H1 (cell line): ENCODE data around the gene TMEM72. TPM values are rescaled to one million over a fixed set of nuclear protein-coding genes. Genes with fewer than 3 reads are reported as not detected.

Experiments
- CTCF ChIA-PET: fragments of 300-600 bp; sonication (Branson Sonifier 250); formaldehyde crosslinking; loops from one replicate; lab custom pipeline; 2021; ENCODE audit not compliant: partially characterized antibody; lab: Charles Lee
- POLR2A ChIA-PET: fragments of 300-600 bp; sonication (Branson Sonifier 250); formaldehyde crosslinking; loops from one replicate; lab custom pipeline; 2021; ENCODE audit warnings: inconsistent platforms; ENCODE audit not compliant: partially characterized antibody; lab: Charles Lee
- DNase-seq, 2 experiments: peaks; one replicate each; pipeline versions ENCODE4 v3.0.0 to v3.0.0-alpha.2; 2010 to 2022; ENCODE audit warnings: low spot score in 2 of 2, low read depth in 1 of 2, mixed read lengths in 1 of 2
- FAIRE-seq: peaks from 2 replicates; lab custom pipeline; 2011; peaks lifted over from hg19 to GRCh38; lab: Jason Lieb, UNC
- H2AFZ ChIP-seq: 2 replicates; pipeline ENCODE4 v1.8.1; 2012; ENCODE audit warnings: low read length, inconsistent platforms
- H2AK5ac ChIP-seq: 2 replicates; pipeline ENCODE4 v1.6.1; 2013; ENCODE audit warnings: low read depth, low read length
- H2BK120ac ChIP-seq: replicated peaks from 2 replicates; pipeline ENCODE3; 2013; ENCODE audit warnings: low read depth, low read length, inconsistent platforms
- H2BK12ac ChIP-seq: 2 replicates; pipeline ENCODE4 v1.6.1; 2013; ENCODE audit warnings: low read depth, low read length
- H2BK15ac ChIP-seq: 2 replicates; pipeline ENCODE4 v1.6.1; 2013; ENCODE audit warnings: low read length
- H2BK20ac ChIP-seq: 2 replicates; pipeline ENCODE4 v1.6.1; 2013; ENCODE audit warnings: low read length
- H2BK5ac ChIP-seq: 2 replicates; pipeline ENCODE4 v1.6.1; 2013; ENCODE audit warnings: low read depth, low read length
- H3K14ac ChIP-seq: 2 replicates; pipeline ENCODE4 v1.6.1; 2013; ENCODE audit warnings: inconsistent platforms; ENCODE audit not compliant: insufficient read length
- H3K18ac ChIP-seq: 2 replicates; pipeline ENCODE4 v1.6.1; 2013; ENCODE audit warnings: low read length; ENCODE audit errors: extremely low read depth
- H3K23ac ChIP-seq: 2 replicates; pipeline ENCODE4 v1.6.1; 2013; ENCODE audit warnings: inconsistent platforms; ENCODE audit not compliant: insufficient read length
- H3K23me2 ChIP-seq: 2 replicates; pipeline ENCODE4 v1.6.1; 2013; ENCODE audit warnings: low read depth, low read length
- H3K27ac ChIP-seq: 2 replicates; pipeline ENCODE4 v1.6.1; 2011; ENCODE audit warnings: low read depth, low read length, inconsistent platforms
- H3K27me3 ChIP-seq, 4 experiments: replicated peaks in 1 of 4; 1 replicate in 1 of 4; 2 replicates in 3 of 4; pipeline versions ENCODE4 v1.6.1 to v1.8.1; 2011 to 2013; ENCODE audit warnings: low read length in 3 of 4, mild to moderate bottlenecking in 3 of 4, inconsistent platforms in 2 of 4, mixed read lengths in 2 of 4, moderate library complexity in 1 of 4; ENCODE audit not compliant: control insufficient read depth in 3 of 4, insufficient read depth in 3 of 4; ENCODE audit errors: extremely low read depth in 1 of 4
- H3K36me3 ChIP-seq, 4 experiments: 2 replicates each; pipeline versions ENCODE4 v1.6.1 to v1.8.1; 2011 to 2013; ENCODE audit warnings: mild to moderate bottlenecking in 4 of 4, low read length in 3 of 4, moderate library complexity in 2 of 4, control low read depth in 1 of 4, inconsistent platforms in 1 of 4; ENCODE audit not compliant: insufficient read depth in 4 of 4, control insufficient read depth in 2 of 4
- H3K4ac ChIP-seq: replicated peaks from 2 replicates; pipeline ENCODE3; 2013; ENCODE audit warnings: low read length, low read depth, mixed read lengths, inconsistent platforms; ENCODE audit not compliant: insufficient read length
- H3K4me1 ChIP-seq, 4 experiments: replicated peaks in 1 of 4; 1 replicate in 1 of 4; 2 replicates in 3 of 4; pipeline versions ENCODE4 v1.6.1 to v1.8.1; 2011 to 2013; ENCODE audit warnings: low read length in 3 of 4, inconsistent platforms in 2 of 4, mixed read lengths in 1 of 4; ENCODE audit not compliant: insufficient read depth in 4 of 4, control insufficient read depth in 3 of 4
- H3K4me2 ChIP-seq, 2 experiments: 2 replicates each; pipeline versions ENCODE4 v1.6.1 to v1.8.1; 2011 to 2013; ENCODE audit warnings: low read depth in 2 of 2, low read length in 2 of 2, control low read depth in 1 of 2, inconsistent platforms in 1 of 2, mild to moderate bottlenecking in 1 of 2; ENCODE audit not compliant: insufficient read depth in 1 of 2
- H3K4me3 ChIP-seq, 4 experiments: fragments of 200-600, 300-600 bp in 1 of 4; sonication (generic), shearing (Covaris generic), sonication (Bioruptor Twin) in 1 of 4; 2 replicates each; pipeline versions ENCODE4 v1.5.1 to v1.8.1; 2011 to 2016; ENCODE audit warnings: low read length in 4 of 4, low read depth in 3 of 4, control low read depth in 2 of 4, inconsistent platforms in 2 of 4, mild to moderate bottlenecking in 2 of 4, mixed read lengths in 1 of 4, moderate library complexity in 1 of 4; ENCODE audit not compliant: insufficient read depth in 2 of 4; ENCODE audit errors: extremely low read depth in 1 of 4
- H3K56ac ChIP-seq: replicated peaks from 2 replicates; pipeline ENCODE3; 2013; ENCODE audit warnings: low read depth, mild to moderate bottlenecking, mixed read lengths, low read length, inconsistent platforms; ENCODE audit not compliant: insufficient read length
- H3K79me1 ChIP-seq: 2 replicates; pipeline ENCODE4 v1.6.1; 2013; ENCODE audit warnings: low read depth, low read length, control low read depth
- H3K79me2 ChIP-seq, 2 experiments: 2 replicates each; pipeline versions ENCODE4 v1.6.1 to v1.8.1; 2012 to 2013; ENCODE audit warnings: low read length in 2 of 2, mild to moderate bottlenecking in 2 of 2, inconsistent platforms in 1 of 2; ENCODE audit not compliant: insufficient read depth in 2 of 2, control insufficient read depth in 1 of 2
- H3K9ac ChIP-seq, 4 experiments: replicated peaks in 1 of 4; 1 replicate in 1 of 4; 2 replicates in 3 of 4; pipeline versions ENCODE4 v1.6.1 to v1.8.1; 2011 to 2013; ENCODE audit warnings: low read depth in 3 of 4, low read length in 3 of 4, control low read depth in 2 of 4, mild to moderate bottlenecking in 2 of 4, moderate library complexity in 2 of 4, inconsistent platforms in 1 of 4; ENCODE audit errors: extremely low read depth in 1 of 4
- H3K9me3 ChIP-seq, 2 experiments: 2 replicates each; pipeline versions ENCODE4 v1.6.1 to v1.8.1; 2012 to 2013; ENCODE audit warnings: mild to moderate bottlenecking in 2 of 2, moderate library complexity in 2 of 2, control low read depth in 1 of 2, inconsistent platforms in 1 of 2, low read depth in 1 of 2, low read length in 1 of 2, mixed read lengths in 1 of 2; ENCODE audit not compliant: insufficient read depth in 2 of 2
- H4K20me1 ChIP-seq, 2 experiments: replicated peaks in 1 of 2; 2 replicates each; pipeline versions ENCODE3 to v1.8.1; 2011 to 2013; ENCODE audit warnings: inconsistent platforms in 2 of 2, low read length in 2 of 2, mild to moderate bottlenecking in 1 of 2; ENCODE audit not compliant: insufficient read depth in 2 of 2, control insufficient read depth in 1 of 2
- H4K5ac ChIP-seq: 2 replicates; pipeline ENCODE4 v1.6.1; 2013; ENCODE audit warnings: low read length, low read depth, mixed read lengths, inconsistent platforms; ENCODE audit not compliant: insufficient read length
- H4K8ac ChIP-seq: 2 replicates; pipeline ENCODE4 v1.8.0; 2013; ENCODE audit warnings: mild to moderate bottlenecking, moderate library complexity, low read length, inconsistent platforms; ENCODE audit not compliant: insufficient read depth; ENCODE audit errors: extremely low read depth
- H4K91ac ChIP-seq: replicated peaks from 2 replicates; pipeline ENCODE3; 2013; ENCODE audit warnings: low read length, mixed read lengths, inconsistent platforms; ENCODE audit not compliant: insufficient read length
- ASH2L ChIP-seq: fragments of 200-600, 300-600 bp; sonication (generic); IDR thresholded peaks from one replicate; pipeline ENCODE4 v1.7.1; 2017; ENCODE audit warnings: low read length
- BRCA1 ChIP-seq: IDR thresholded peaks from 2 replicates; pipeline ENCODE4 v1.6.1; 2012; ENCODE audit warnings: low read depth, low read length, improper control_type of control experiment
- CBX5 ChIP-seq: fragments of 300-800, 300-1000 bp; sonication (generic); IDR thresholded peaks from 2 replicates; pipeline ENCODE4 v1.7.1; 2016; ENCODE audit warnings: antibody characterized with exemption, low read length, low read depth
- EP300 ChIP-seq, 2 experiments: IDR thresholded peaks; 1 replicate in 1 of 2; 2 replicates in 1 of 2; pipeline ENCODE4 v1.6.1; 2011 to 2012; ENCODE audit warnings: low read depth in 2 of 2, low read length in 2 of 2, mild to moderate bottlenecking in 2 of 2, borderline replicate concordance in 1 of 2, inconsistent platforms in 1 of 2, moderate library complexity in 1 of 2
- GABPA ChIP-seq: IDR thresholded peaks from 2 replicates; pipeline ENCODE4 v1.6.1; 2011; ENCODE audit warnings: mild to moderate bottlenecking, low read length, moderate library complexity, borderline replicate concordance; ENCODE audit not compliant: insufficient read depth
- GTF2F1 ChIP-seq: IDR thresholded peaks from 2 replicates; pipeline ENCODE4 v1.6.1; 2012; ENCODE audit warnings: low read depth, low read length, improper control_type of control experiment, borderline replicate concordance
- NRF1 ChIP-seq: IDR thresholded peaks from 2 replicates; pipeline ENCODE4 v1.6.1; 2011; ENCODE audit warnings: mild to moderate bottlenecking, low read depth, low read length, improper control_type of control experiment
- RXRA ChIP-seq: IDR thresholded peaks from 2 replicates; pipeline ENCODE4 v1.6.1; 2011; ENCODE audit warnings: low read depth, mild to moderate bottlenecking, low read length, moderate library complexity; ENCODE audit not compliant: insufficient read depth
- TBP ChIP-seq: IDR thresholded peaks from 2 replicates; pipeline ENCODE4 v1.6.1; 2011; ENCODE audit warnings: low read depth, low read length, improper control_type of control experiment
- TCF12 ChIP-seq: IDR thresholded peaks from 2 replicates; pipeline ENCODE4 v1.6.1; 2011; ENCODE audit warnings: low read depth, mild to moderate bottlenecking, low read length
- TEAD4 ChIP-seq: IDR thresholded peaks from 2 replicates; pipeline ENCODE4 v1.6.1; 2012; ENCODE audit warnings: low read depth, low read length, inconsistent platforms, mixed read lengths
- YY1 ChIP-seq: IDR thresholded peaks from 2 replicates; pipeline ENCODE4 v1.6.1; 2011; ENCODE audit warnings: low read depth, mild to moderate bottlenecking, low read length
- WGBS, 2 experiments: shearing (Covaris generic) in 1 of 2; methylation state at CpG; one replicate each; pipeline versions ENCODE4 v1.1.6 to v1.1.7; 2013 to 2015; ENCODE audit warnings: low lambda C conversion rate in 2 of 2, mixed read lengths in 2 of 2, inconsistent platforms in 1 of 2, low coverage in 1 of 2, missing lambda C conversion rate in 1 of 2; ENCODE audit not compliant: insufficient replicate concordance in 2 of 2, insufficient coverage in 1 of 2, insufficient read length in 1 of 2; ENCODE audit errors: extremely low coverage in 1 of 2, missing lambda C conversion rate in 1 of 2; 5-methylcytosine and 5-hydroxymethylcytosine counted together
- polyA plus RNA-seq, 7 experiments: library from polyadenylated mRNA; depleted of rRNA in 3 of 7; stranded (reverse) in 5 of 7; unstranded in 2 of 7; fragments of >200 nt in 5 of 7; fragments of 200-250 nt in 2 of 7; gene quantifications; 1 replicate in 5 of 7; 2 replicates in 1 of 7; 4 replicates in 1 of 7; pipeline versions ENCODE4 v1.2.1 to v1.2.3, GENCODE V29; 2011 to 2013; ENCODE audit warnings: missing spikeins in 2 of 7, mixed read lengths in 2 of 7
- total RNA-seq: library from RNA; stranded (reverse); fragmentation: NEBNext Ultra II Directional; extraction: Animal tissue kit (Norgen Biotek cat#: 25700); gene quantifications from 2 replicates; pipeline ENCODE4 v1.2.1, GENCODE V29; 2021
- TF ChIP-seq, protein P1 (sequence below): IDR thresholded peaks from 2 replicates; pipeline ENCODE4 v1.6.1; 2011; ENCODE audit warnings: low read length, improper control_type of control experiment

TMEM72 gene
- total and polyA plus RNA-seq, 2 of the 8 experiments (the other 6 are each of a cell fraction or from before 2014, with no cell fraction given) = not detected

DNA sequence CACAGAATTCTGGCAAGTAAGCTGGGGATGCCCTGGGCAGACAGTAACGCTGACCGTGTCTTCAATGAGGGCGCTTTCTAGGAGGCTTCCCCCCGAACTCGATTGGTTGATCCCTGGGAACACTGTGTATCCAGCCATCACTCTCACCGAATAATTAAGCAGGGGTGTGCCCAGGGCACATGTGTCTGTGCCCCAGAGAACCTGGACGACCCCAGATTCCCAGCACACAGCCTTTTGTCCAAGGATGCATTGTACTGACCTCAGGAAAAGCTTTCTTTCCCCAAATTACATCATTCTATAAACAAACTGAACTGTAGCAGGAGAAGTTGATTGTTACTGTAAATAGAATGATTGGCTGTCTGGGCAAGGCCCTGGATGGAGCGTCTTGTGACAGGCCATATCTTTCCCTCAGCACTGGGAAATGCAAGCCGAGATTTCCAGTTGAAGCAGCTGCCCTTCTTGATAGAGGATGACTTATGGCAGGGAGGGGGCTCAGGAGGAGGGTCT is 74.1 kb downstream of the TMEM72 start:
- no peak overlapping the region for H2AK5ac ChIP-seq
- no peak overlapping the region for H4K91ac ChIP-seq
- peaks cover 0 to 3% (median 1%) of the 10 kb centered on the region in 4 experiments; a peak in 4 of 7 replicates for H3K27me3 ChIP-seq
- no peaks in the 10 kb centered on the region for H3K23me2 ChIP-seq
- peaks cover 7 to 27% (median 18%) of the 10 kb centered on the region in 4 experiments; a peak in 6 of 7 replicates for H3K4me1 ChIP-seq
- H2BK5ac ChIP-seq = no peak overlapping the region
- no peak overlapping the region for H3K9ac ChIP-seq
- POLR2A ChIA-PET = no interaction called here
- H3K4me3 ChIP-seq = no peak overlapping the region
- no peak overlapping the region for H3K14ac ChIP-seq
- no peak overlapping the region for H2BK120ac ChIP-seq
- no peak overlapping the region for H3K27ac ChIP-seq
- 88% methylated on average over 9 of the region's 9 CpGs; no CpG with 5 or more reads in 1 of the 2 experiments for WGBS, 2 experiments
- no peaks in the 10 kb centered on the region for H3K79me2 ChIP-seq
- no peak overlapping the region for H3K18ac ChIP-seq
- no peaks in the 10 kb centered on the region for H4K20me1 ChIP-seq
- H2BK20ac ChIP-seq = no peak overlapping the region; the same call in 1 of the 2 replicates
- peaks cover 0 to 7% (median 0%) of the 10 kb centered on the region in 4 experiments; a peak in 1 of 8 replicates for H3K36me3 ChIP-seq
- no peaks in the 10 kb centered on the region for H3K79me1 ChIP-seq
- no peak overlapping the region for H3K4ac ChIP-seq
- H3K23ac ChIP-seq = no peak overlapping the region
- no peak overlapping the region for H4K8ac ChIP-seq
- DNase-seq (no peak), FAIRE-seq (no peak)
- no peak overlapping the region for H3K4me2 ChIP-seq
- H2BK15ac ChIP-seq = no peak overlapping the region
- peak overlapping the region; percentile 33; the same call in 1 of the 2 replicates for H2BK12ac ChIP-seq
- H3K56ac ChIP-seq = no peak overlapping the region
- no peak overlapping the region for H4K5ac ChIP-seq
- CTCF ChIA-PET = interaction anchor here (12.1 kb wide), 1 partner anchor 51 kb away, joined by 117 read pairs; no protein-coding TSS in a partner anchor
- H2AFZ ChIP-seq = no peak overlapping the region
- no peaks in the 10 kb centered on the region for H3K9me3 ChIP-seq
- TF ChIP-seq TBP = no peak
- no peak for TF ChIP-seq GABPA
- no peak for TF ChIP-seq CBX5
- TF ChIP-seq, protein P1, sequence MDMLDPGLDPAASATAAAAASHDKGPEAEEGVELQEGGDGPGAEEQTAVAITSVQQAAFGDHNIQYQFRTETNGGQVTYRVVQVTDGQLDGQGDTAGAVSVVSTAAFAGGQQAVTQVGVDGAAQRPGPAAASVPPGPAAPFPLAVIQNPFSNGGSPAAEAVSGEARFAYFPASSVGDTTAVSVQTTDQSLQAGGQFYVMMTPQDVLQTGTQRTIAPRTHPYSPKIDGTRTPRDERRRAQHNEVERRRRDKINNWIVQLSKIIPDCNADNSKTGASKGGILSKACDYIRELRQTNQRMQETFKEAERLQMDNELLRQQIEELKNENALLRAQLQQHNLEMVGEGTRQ = no peak
- no peak for TF ChIP-seq RXRA
- TF ChIP-seq GTF2F1 = no peak
- no peak for TF ChIP-seq TEAD4
- no peak for TF ChIP-seq YY1
- TF ChIP-seq EP300 (IDR thresholded peaks at IDR 0.05; ENCODE audit: borderline replicate concordance in 1 of 2, low read depth in 2 of 2, low read length in 2 of 2) = no peak
- no peak for TF ChIP-seq TCF12
- no peak for TF ChIP-seq BRCA1
- no peak for TF ChIP-seq NRF1
- TF ChIP-seq ASH2L = no peak
